ENCODE results near the gene TINAGL1. TPM values are rescaled to one million over a fixed set of nuclear protein-coding genes. Genes with fewer than 3 reads are reported as not detected.

The TINAGL1 gene
- total and polyA plus RNA-seq, 2 of the 13 experiments (the other 11 are each of a cell fraction or from before 2014, with no cell fraction given): 24.7 to 76.8 TPM

DNA sequence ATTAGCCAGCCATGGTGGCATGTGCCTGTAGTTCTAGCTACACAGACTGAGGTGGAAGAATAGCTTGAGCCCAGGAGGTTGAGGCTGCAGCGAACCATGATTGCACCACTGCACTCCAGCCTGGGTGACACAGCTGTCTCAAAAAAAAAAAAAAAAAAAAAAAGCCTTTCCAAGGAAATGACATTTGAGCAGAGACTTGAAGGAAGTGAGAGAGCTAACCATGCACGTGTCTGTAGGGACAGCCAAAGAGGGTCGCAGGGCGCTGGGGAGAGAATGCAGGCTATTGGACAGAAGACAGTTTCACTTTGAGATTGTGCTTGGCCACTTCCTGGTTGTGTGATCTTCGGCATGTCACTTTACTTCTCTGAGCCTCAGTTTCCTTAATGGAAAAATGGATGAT, 48.0 kb downstream of the TINAGL1 start:
- TF ChIP-seq SALL2 (CRISPR knock-in tag; IDR thresholded peaks at IDR 0.05) (no peak), ZNF292 (CRISPR knock-in tag; IDR thresholded peaks at IDR 0.05; ENCODE audit: borderline replicate concordance, low read depth) (no peak), ZNF18 (CRISPR knock-in tag; IDR thresholded peaks at IDR 0.05; ENCODE audit: insufficient replicate concordance) (no peak), SCMH1 (CRISPR knock-in tag; IDR thresholded peaks at IDR 0.05; ENCODE audit: borderline replicate concordance) (no peak), IKZF4 (CRISPR knock-in tag; IDR thresholded peaks at IDR 0.05; ENCODE audit: borderline replicate concordance, low read depth, not compliant biosample characterization) (no peak), RFXAP (CRISPR knock-in tag; IDR thresholded peaks at IDR 0.05; ENCODE audit: borderline replicate concordance) (no peak), PLRG1 (conservative IDR thresholded peaks at IDR 0.05) (no peak), GZF1 (CRISPR knock-in tag; IDR thresholded peaks at IDR 0.05) (no peak), ZMYM2 (CRISPR knock-in tag; IDR thresholded peaks at IDR 0.05) (no peak)
- TF ChIP-seq, protein P1, sequence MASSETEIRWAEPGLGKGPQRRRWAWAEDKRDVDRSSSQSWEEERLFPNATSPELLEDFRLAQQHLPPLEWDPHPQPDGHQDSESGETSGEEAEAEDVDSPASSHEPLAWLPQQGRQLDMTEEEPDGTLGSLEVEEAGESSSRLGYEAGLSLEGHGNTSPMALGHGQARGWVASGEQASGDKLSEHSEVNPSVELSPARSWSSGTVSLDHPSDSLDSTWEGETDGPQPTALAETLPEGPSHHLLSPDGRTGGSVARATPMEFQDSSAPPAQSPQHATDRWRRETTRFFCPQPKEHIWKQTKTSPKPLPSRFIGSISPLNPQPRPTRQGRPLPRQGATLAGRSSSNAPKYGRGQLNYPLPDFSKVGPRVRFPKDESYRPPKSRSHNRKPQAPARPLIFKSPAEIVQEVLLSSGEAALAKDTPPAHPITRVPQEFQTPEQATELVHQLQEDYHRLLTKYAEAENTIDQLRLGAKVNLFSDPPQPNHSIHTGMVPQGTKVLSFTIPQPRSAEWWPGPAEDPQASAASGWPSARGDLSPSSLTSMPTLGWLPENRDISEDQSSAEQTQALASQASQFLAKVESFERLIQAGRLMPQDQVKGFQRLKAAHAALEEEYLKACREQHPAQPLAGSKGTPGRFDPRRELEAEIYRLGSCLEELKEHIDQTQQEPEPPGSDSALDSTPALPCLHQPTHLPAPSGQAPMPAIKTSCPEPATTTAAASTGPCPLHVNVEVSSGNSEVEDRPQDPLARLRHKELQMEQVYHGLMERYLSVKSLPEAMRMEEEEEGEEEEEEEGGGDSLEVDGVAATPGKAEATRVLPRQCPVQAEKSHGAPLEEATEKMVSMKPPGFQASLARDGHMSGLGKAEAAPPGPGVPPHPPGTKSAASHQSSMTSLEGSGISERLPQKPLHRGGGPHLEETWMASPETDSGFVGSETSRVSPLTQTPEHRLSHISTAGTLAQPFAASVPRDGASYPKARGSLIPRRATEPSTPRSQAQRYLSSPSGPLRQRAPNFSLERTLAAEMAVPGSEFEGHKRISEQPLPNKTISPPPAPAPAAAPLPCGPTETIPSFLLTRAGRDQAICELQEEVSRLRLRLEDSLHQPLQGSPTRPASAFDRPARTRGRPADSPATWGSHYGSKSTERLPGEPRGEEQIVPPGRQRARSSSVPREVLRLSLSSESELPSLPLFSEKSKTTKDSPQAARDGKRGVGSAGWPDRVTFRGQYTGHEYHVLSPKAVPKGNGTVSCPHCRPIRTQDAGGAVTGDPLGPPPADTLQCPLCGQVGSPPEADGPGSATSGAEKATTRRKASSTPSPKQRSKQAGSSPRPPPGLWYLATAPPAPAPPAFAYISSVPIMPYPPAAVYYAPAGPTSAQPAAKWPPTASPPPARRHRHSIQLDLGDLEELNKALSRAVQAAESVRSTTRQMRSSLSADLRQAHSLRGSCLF (CRISPR knock-in tag; IDR thresholded peaks at IDR 0.05; ENCODE audit: borderline replicate concordance): no peak
- Histone ChIP-seq H3K4me2 (ENCODE audit: low read depth, low read length) (no peak overlapping the region), H4K20me1 (ENCODE audit: insufficient read depth, low read length) (no peaks in the 10 kb centered on the region), H3K4me1 (ENCODE audit: insufficient read depth, low read length) (no peaks in the 10 kb centered on the region), H3K27ac (ENCODE audit: extremely low read length, insufficient read depth, low read length) (no peak overlapping the region), H3K9ac (ENCODE audit: insufficient read depth, low read depth, low read length) (no peak overlapping the region), H3K4me3 (replicated peaks in 1 of 3; ENCODE audit: insufficient read depth in 1 of 3, low read depth in 2 of 3, low read length in 3 of 3) (no peak overlapping the region), H3K27me3 (ENCODE audit: control insufficient read depth in 1 of 2, insufficient read depth in 2 of 2, low read length in 2 of 2) (no peaks in the 10 kb centered on the region), H3K36me3 (replicated peaks in 1 of 2; ENCODE audit: control insufficient read depth in 1 of 2, insufficient read depth in 2 of 2, low read length in 2 of 2) (peaks cover 7 to 12% of the 10 kb centered on the region in 2 experiments; a peak in 4 of 5 replicates), H3K9me3 (ENCODE audit: low read length) (no peaks in the 10 kb centered on the region), H2AFZ (ENCODE audit: low read length) (no peak overlapping the region), H3K79me2 (ENCODE audit: insufficient read depth, low read length) (no peaks in the 10 kb centered on the region)
- in situ Hi-C loops (cut with HindIII; ENCODE audit: extremely low pct_ligation_motif_present, low pct_unique_long_range_greater_than_20kb) (no loop called here), intact Hi-C loops (cut with micrococcal nuclease; ENCODE audit: unreplicated experiment) (no loop called here)
- ATAC-seq (no peak), FAIRE-seq (no peak), DNase-seq (ENCODE audit: low spot score) (no peak)
- WGBS (ENCODE audit: low lambda C conversion rate): 86% methylated on average over 5 of the region's 5 CpGs
- CTCF ChIA-PET (ENCODE audit: low intra/inter-chr PET ratio, low total read pairs): no interaction called here
- POLR2A ChIA-PET: interaction anchor here (0.6 kb wide), 1 partner anchor 385 kb away, joined by 3 read pairs; no protein-coding TSS in a partner anchor
- BruUV-seq (replicated peaks): no TSS peak

All from HepG2 (cell line).